ENCODE results near the gene JTB.

DNA sequence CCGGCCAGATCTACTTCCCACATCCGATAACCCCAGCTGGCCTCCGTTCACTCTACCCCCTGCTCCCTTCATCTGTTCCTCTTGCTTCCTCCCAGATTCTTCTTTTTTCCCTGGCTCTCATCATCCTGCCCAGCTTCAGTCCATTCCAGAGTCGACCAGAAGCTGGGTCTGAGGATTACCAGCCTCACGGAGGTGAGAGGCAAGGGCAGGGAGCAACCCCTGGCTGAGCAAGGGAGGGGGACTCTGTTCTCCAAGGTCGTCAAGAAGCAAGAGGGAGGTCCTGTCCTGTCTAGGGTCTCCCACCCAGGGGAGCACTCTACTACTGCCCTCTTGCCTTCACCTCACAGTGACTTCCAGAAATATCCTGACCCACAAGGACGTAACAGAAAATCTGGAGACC is 3.9 kb downstream of the JTB start:
- TF ChIP-seq EZH2 (IDR thresholded peaks at IDR 0.05; ENCODE audit: borderline replicate concordance, low read depth, low read length, poor library complexity, severe bottlenecking): no peak
- TF ChIP-seq, protein P1, sequence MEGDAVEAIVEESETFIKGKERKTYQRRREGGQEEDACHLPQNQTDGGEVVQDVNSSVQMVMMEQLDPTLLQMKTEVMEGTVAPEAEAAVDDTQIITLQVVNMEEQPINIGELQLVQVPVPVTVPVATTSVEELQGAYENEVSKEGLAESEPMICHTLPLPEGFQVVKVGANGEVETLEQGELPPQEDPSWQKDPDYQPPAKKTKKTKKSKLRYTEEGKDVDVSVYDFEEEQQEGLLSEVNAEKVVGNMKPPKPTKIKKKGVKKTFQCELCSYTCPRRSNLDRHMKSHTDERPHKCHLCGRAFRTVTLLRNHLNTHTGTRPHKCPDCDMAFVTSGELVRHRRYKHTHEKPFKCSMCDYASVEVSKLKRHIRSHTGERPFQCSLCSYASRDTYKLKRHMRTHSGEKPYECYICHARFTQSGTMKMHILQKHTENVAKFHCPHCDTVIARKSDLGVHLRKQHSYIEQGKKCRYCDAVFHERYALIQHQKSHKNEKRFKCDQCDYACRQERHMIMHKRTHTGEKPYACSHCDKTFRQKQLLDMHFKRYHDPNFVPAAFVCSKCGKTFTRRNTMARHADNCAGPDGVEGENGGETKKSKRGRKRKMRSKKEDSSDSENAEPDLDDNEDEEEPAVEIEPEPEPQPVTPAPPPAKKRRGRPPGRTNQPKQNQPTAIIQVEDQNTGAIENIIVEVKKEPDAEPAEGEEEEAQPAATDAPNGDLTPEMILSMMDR (conservative IDR thresholded peaks at IDR 0.05; ENCODE audit: low read depth, low read length): no peak

Measured in A673 (cell line).